ENCODE measurements around the gene FBF1. TPM values are rescaled to one million over a fixed set of nuclear protein-coding genes. Genes with fewer than 3 reads are reported as not detected.
A peak's percentile ranks its signal among the peaks of the same experiment; 100 is the strongest.

The FBF1 gene
- total RNA-seq, 2 donors from 2014 or later = 18.9 to 31.3 TPM

- H3K4me1 ChIP-seq (replicated peaks) = no peaks in the 10 kb centered on the region
- H3K4me3 ChIP-seq = no peak overlapping the region
- no peaks in the 10 kb centered on the region for H3K27me3 ChIP-seq (replicated peaks; ENCODE audit: insufficient read depth)
- no peak for DNase-seq (ENCODE audit: low spot score)
- peaks cover 7 to 12% of the 10 kb centered on the region in 2 donors for H3K36me3 ChIP-seq
- no peak for TF ChIP-seq POLR2A (IDR thresholded peaks at IDR 0.05)
- no peak for TF ChIP-seq POLR2AphosphoS5 (IDR thresholded peaks at IDR 0.05)
- TF ChIP-seq CTCF (IDR thresholded peaks at IDR 0.05) = no peak
- H3K9me3 ChIP-seq = no peaks in the 10 kb centered on the region
- 60% methylated on average over 2 of the region's 2 CpGs for WGBS
- intact Hi-C loops (cut with DNase I) = no loop called here
- H3K27ac ChIP-seq = no peak overlapping the region
Measured at GRCh38 chr17:75945211-75945610, 4.4 kb upstream of the FBF1 start.

- peaks cover 0 to 8% of the 10 kb centered on the region in 2 donors for H3K36me3 ChIP-seq
- H3K4me1 ChIP-seq (replicated peaks) = no peaks in the 10 kb centered on the region
- no peak for TF ChIP-seq POLR2A (IDR thresholded peaks at IDR 0.05)
- no peak for TF ChIP-seq CTCF (IDR thresholded peaks at IDR 0.05)
- TF ChIP-seq POLR2AphosphoS5 (IDR thresholded peaks at IDR 0.05) = no peak
- no peaks in the 10 kb centered on the region for H3K9me3 ChIP-seq
- no peak overlapping the region for H3K27ac ChIP-seq
- H3K27me3 ChIP-seq (replicated peaks; ENCODE audit: insufficient read depth) = no peaks in the 10 kb centered on the region
- 68% methylated on average over 1 of the region's 1 CpG for WGBS
- intact Hi-C loops (cut with DNase I) = no loop called here
- H3K4me3 ChIP-seq = no peak overlapping the region
- no peak for DNase-seq (ENCODE audit: low spot score)
Measured at GRCh38 chr17:75943491-75943890, 2.6 kb upstream of the FBF1 start.

GRCh38 chr17:75942473-75942872 is 1.6 kb upstream of the FBF1 start:
- no peak overlapping the region for H3K4me3 ChIP-seq
- no peaks in the 10 kb centered on the region for H3K4me1 ChIP-seq (replicated peaks)
- no peak for TF ChIP-seq CTCF (IDR thresholded peaks at IDR 0.05)
- TF ChIP-seq POLR2AphosphoS5 (IDR thresholded peaks at IDR 0.05) = no peak
- TF ChIP-seq POLR2A (IDR thresholded peaks at IDR 0.05) = no peak
- H3K27me3 ChIP-seq (replicated peaks; ENCODE audit: insufficient read depth) = no peaks in the 10 kb centered on the region
- intact Hi-C loops (cut with DNase I) = no loop called here
- WGBS = 90% methylated on average over 4 of the region's 4 CpGs
- no peaks in the 10 kb centered on the region for H3K9me3 ChIP-seq
- peaks cover 0 to under 1% of the 10 kb centered on the region in 2 donors for H3K36me3 ChIP-seq
- no peak for DNase-seq (ENCODE audit: low spot score)
- H3K27ac ChIP-seq = no peak overlapping the region

GRCh38 chr17:75941442-75941819 is 589 bp upstream of the FBF1 start:
- Histone ChIP-seq H3K27ac (peak overlapping the region in 1 of 2 donors; percentile 31), H3K4me3 (peak overlapping the region in 1 of 2 donors; percentile 86), H3K27me3 (replicated peaks; ENCODE audit: insufficient read depth) (no peaks in the 10 kb centered on the region), H3K9me3 (no peaks in the 10 kb centered on the region), H3K36me3 (no peaks in the 10 kb centered on the region), H3K4me1 (replicated peaks) (no peaks in the 10 kb centered on the region)
- 28% methylated on average over 6 of the region's 6 CpGs for whole genome bisulfite sequencing
- DNase-seq (ENCODE audit: low spot score) = no peak
- TF ChIP-seq POLR2A (IDR thresholded peaks at IDR 0.05) = no peak
- intact Hi-C loops (cut with DNase I) = no loop called here

- H3K27me3 ChIP-seq (replicated peaks; ENCODE audit: insufficient read depth) = no peaks in the 10 kb centered on the region
- H3K4me3 ChIP-seq = no peak overlapping the region
- no peak overlapping the region for H3K27ac ChIP-seq
- TF ChIP-seq POLR2AphosphoS5 (IDR thresholded peaks at IDR 0.05) = no peak
- TF ChIP-seq CTCF (IDR thresholded peaks at IDR 0.05) = no peak
- no peak for TF ChIP-seq POLR2A (IDR thresholded peaks at IDR 0.05)
- H3K9me3 ChIP-seq = no peaks in the 10 kb centered on the region
- no peak for DNase-seq (ENCODE audit: low spot score)
- intact Hi-C loops (cut with DNase I) = no loop called here
- H3K36me3 ChIP-seq = no peaks in the 10 kb centered on the region
- no peaks in the 10 kb centered on the region for H3K4me1 ChIP-seq (replicated peaks)
- 91% methylated on average over 13 of the region's 13 CpGs for WGBS
Measured at GRCh38 chr17:75937652-75938051, 3.2 kb downstream of the FBF1 start.
